ENCODE measurements around the gene IL17A.

GRCh38 chr6:52155791-52156576 is 30.2 kb upstream of the IL17A start:
- no peak for TF ChIP-seq CTCF (IDR thresholded peaks at IDR 0.05; ENCODE audit: borderline replicate concordance, extremely low read depth, low read length, poor library complexity, severe bottlenecking)
- no peak for TF ChIP-seq EZH2 (IDR thresholded peaks at IDR 0.05; ENCODE audit: borderline replicate concordance, low read depth, low read length, severe bottlenecking)
